K562 (cell line): ENCODE data around the gene VGLL4. TPM values are rescaled to one million over a fixed set of nuclear protein-coding genes. Genes with fewer than 3 reads are reported as not detected.
A peak's percentile ranks its signal among the peaks of the same experiment; 100 is the strongest.

Experiments
- ATAC-seq: fragments of 200-7000 bp; cut with Tn5 transposase; 3 replicates; pipeline ENCODE4 v1.9.1; 2020; ENCODE audit warnings: moderate library complexity
- BruUV-seq: library from RNA; stranded (reverse); fragments of 400-500 nt; replicated peaks from 2 replicates; lab custom pipeline; 2021; lab: Mats Ljungman, UMichigan
- CTCF ChIA-PET: fragments of 300-600 bp; formaldehyde crosslinking; extraction: SDS; loops from one replicate; lab custom pipeline; 2021; ENCODE audit warnings: low intra/inter-chr PET ratio; lab: Yijun Ruan, JAX
- POLR2A ChIA-PET: fragments of 300-600, 350-650 bp; sonication (Branson Sonifier 250); formaldehyde crosslinking; extraction: SDS; loops from one replicate; lab custom pipeline; 2021; ENCODE audit warnings: antibody characterized with exemption, inconsistent platforms; lab: Yijun Ruan, JAX
- DNase-seq, 4 experiments: peaks; one replicate each; pipeline versions ENCODE4 v3.0.0 to v3.0.0-alpha.2; 2011 to 2018; ENCODE audit warnings: low spot score in 3 of 4, mixed read lengths in 3 of 4; ENCODE audit errors: extremely low read depth in 1 of 4
- FAIRE-seq: peaks from 2 replicates; lab custom pipeline; 2011; peaks lifted over from hg19 to GRCh38; lab: Jason Lieb, UNC
- H2AFZ ChIP-seq: 2 replicates; pipeline ENCODE4 v1.6.0; 2011; ENCODE audit warnings: low read depth, low read length, control low read depth, inconsistent platforms
- H3K27ac ChIP-seq: fragments of 200-600 bp; 3 replicates; pipeline ENCODE4 v1.8.0; 2011; ENCODE audit warnings: low read depth, mild to moderate bottlenecking, control low read depth, inconsistent platforms, low read length, moderate library complexity, mixed read lengths; ENCODE audit errors: extremely low read depth
- H3K27me3 ChIP-seq, 2 experiments: fragments of 300-600 bp in 1 of 2; 2 replicates in 1 of 2; 3 replicates in 1 of 2; pipeline versions ENCODE4 v1.6.0 to v1.8.0; 2011; ENCODE audit warnings: inconsistent platforms in 2 of 2, low read length in 2 of 2, mild to moderate bottlenecking in 1 of 2, mixed read lengths in 1 of 2, moderate library complexity in 1 of 2; ENCODE audit not compliant: control insufficient read depth in 2 of 2, insufficient read depth in 2 of 2
- H3K36me3 ChIP-seq: fragments of 300-600 bp; 3 replicates; pipeline ENCODE4 v1.8.0; 2011; ENCODE audit warnings: mild to moderate bottlenecking, low read length, inconsistent platforms; ENCODE audit not compliant: control insufficient read depth, insufficient read depth
- H3K4me1 ChIP-seq, 2 experiments: fragments of 200-600 bp in 1 of 2; replicated peaks in 1 of 2; 2 replicates in 1 of 2; 3 replicates in 1 of 2; pipeline versions ENCODE4 v1.5.1 to v1.8.0; 2011; ENCODE audit warnings: inconsistent platforms in 2 of 2, low read length in 2 of 2, mild to moderate bottlenecking in 1 of 2, mixed read lengths in 1 of 2, moderate library complexity in 1 of 2; ENCODE audit not compliant: control insufficient read depth in 2 of 2, insufficient read depth in 2 of 2
- H3K4me2 ChIP-seq: 2 replicates; pipeline ENCODE4 v1.6.1; 2011; ENCODE audit warnings: low read length, control low read depth, inconsistent platforms, mixed read lengths; ENCODE audit not compliant: insufficient read depth
- H3K4me3 ChIP-seq: fragments of 200-600 bp; sonication (generic), shearing (Covaris generic); 2 replicates; pipeline ENCODE4 v1.5.1; 2016; ENCODE audit warnings: control low read depth, inconsistent platforms
- H3K79me2 ChIP-seq: fragments of 200-600 bp; 3 replicates; pipeline ENCODE4 v1.8.0; 2011; ENCODE audit warnings: low read length, inconsistent platforms; ENCODE audit not compliant: control insufficient read depth, insufficient read depth
- H3K9ac ChIP-seq, 2 experiments: 2 replicates each; pipeline versions ENCODE4 v1.6.0 to v1.6.1; 2011; ENCODE audit warnings: low read depth in 2 of 2, low read length in 2 of 2, control low read depth in 1 of 2, inconsistent platforms in 1 of 2, mild to moderate bottlenecking in 1 of 2, mixed read lengths in 1 of 2; ENCODE audit not compliant: insufficient read depth in 1 of 2
- H3K9me1 ChIP-seq: one replicate; pipeline ENCODE4 v1.6.0; 2011; ENCODE audit warnings: inconsistent platforms, mild to moderate bottlenecking, low read length, moderate library complexity; ENCODE audit not compliant: control insufficient read depth, insufficient read depth
- H3K9me3 ChIP-seq: replicated peaks from 2 replicates; pipeline ENCODE4 v1.5.1; 2011; ENCODE audit warnings: low read depth, low read length, inconsistent platforms; ENCODE audit not compliant: control insufficient read depth, insufficient read depth
- H4K20me1 ChIP-seq: replicated peaks from 2 replicates; pipeline ENCODE4 v1.6.1; 2011; ENCODE audit warnings: low read length, inconsistent platforms, mixed read lengths; ENCODE audit not compliant: control insufficient read depth, insufficient read depth
- ATF1 ChIP-seq, 2 experiments: fragments of 450-650 bp in 1 of 2; IDR thresholded peaks; 2 replicates each; pipeline ENCODE4 v1.6.1; 2016; ENCODE audit warnings: missing compliant biosample characterization in 1 of 2, missing genetic modification characterization in 1 of 2
- CBX2 ChIP-seq: fragments of 200-600 bp; sonication (generic); IDR thresholded peaks from one replicate; pipeline ENCODE4 v1.6.1; 2012; ENCODE audit warnings: mild to moderate bottlenecking, low read length, inconsistent platforms; ENCODE audit not compliant: insufficient read depth, poor library complexity, severe bottlenecking
- CREB1 ChIP-seq, 2 experiments: sonication (generic) in 1 of 2; formaldehyde crosslinking in 1 of 2; IDR thresholded peaks; 2 replicates each; pipeline versions ENCODE4 v1.6.1 to v1.8.0; 2012 to 2022; ENCODE audit warnings: inconsistent platforms in 1 of 2, mild to moderate bottlenecking in 1 of 2, missing genetic modification reagents in 1 of 2, moderate library complexity in 1 of 2
- ESRRA ChIP-seq: fragments of 450-650 bp; IDR thresholded peaks from 2 replicates; pipeline ENCODE4 v1.6.1; 2014; ENCODE audit warnings: low read depth, mild to moderate bottlenecking, moderate library complexity, borderline replicate concordance
- EWSR1 ChIP-seq: fragments of 450-650 bp; IDR thresholded peaks from 2 replicates; pipeline ENCODE4 v1.6.1; 2018; ENCODE audit warnings: borderline replicate concordance, mild to moderate bottlenecking, low read depth, moderate library complexity; ENCODE audit not compliant: partially characterized antibody
- GTF2A2 ChIP-seq: IDR thresholded peaks from 2 replicates; pipeline ENCODE4 v1.6.1; 2016; ENCODE audit warnings: mild to moderate bottlenecking, missing genetic modification characterization, missing compliant biosample characterization
- HEY1 ChIP-seq: fragments of 250-450 bp; sonication (Bioruptor Pico); IDR thresholded peaks from 2 replicates; pipeline ENCODE4 v1.5.0; 2020; ENCODE audit warnings: mild to moderate bottlenecking, moderate library complexity, borderline replicate concordance
- PBX2 ChIP-seq, 2 experiments: IDR thresholded peaks in 1 of 2; conservative IDR thresholded peaks in 1 of 2; 2 replicates each; pipeline ENCODE4 v1.6.1; 2016; ENCODE audit warnings: low read depth in 2 of 2, mild to moderate bottlenecking in 1 of 2, missing compliant biosample characterization in 1 of 2, missing genetic modification characterization in 1 of 2, moderate library complexity in 1 of 2
- PML ChIP-seq: IDR thresholded peaks from 2 replicates; pipeline ENCODE4 v1.6.1; 2012; ENCODE audit warnings: low read length, inconsistent platforms
- POLR2G ChIP-seq: fragments of 200-400 bp; formaldehyde crosslinking; IDR thresholded peaks from 2 replicates; pipeline ENCODE4 v1.6.1; 2017; ENCODE audit warnings: low read depth, mild to moderate bottlenecking, antibody characterized with exemption, low read length, moderate library complexity
- RBM22 ChIP-seq: fragments of 200-400 bp; formaldehyde crosslinking; IDR thresholded peaks from 2 replicates; pipeline ENCODE4 v1.6.1; 2018; ENCODE audit warnings: low read length, low read depth; ENCODE audit not compliant: poor library complexity, severe bottlenecking
- STAT5B ChIP-seq: fragments of 250-450 bp; sonication (Bioruptor Pico); IDR thresholded peaks from 2 replicates; pipeline ENCODE4 v1.8.0; 2021; ENCODE audit warnings: mild to moderate bottlenecking, inconsistent platforms
- ZBTB17 ChIP-seq: fragments of 450-650 bp; formaldehyde crosslinking; IDR thresholded peaks from 2 replicates; pipeline ENCODE4 v1.4.0; 2020; ENCODE audit warnings: mild to moderate bottlenecking
- ZNF282 ChIP-seq: sonication (generic); formaldehyde crosslinking; IDR thresholded peaks from 2 replicates; pipeline ENCODE4 v1.8.1; 2023; ENCODE audit warnings: missing genetic modification reagents
- WGBS: fragments of 100-300 bp; shearing (Covaris generic); methylation state at CpG from one replicate; pipeline ENCODE4 v1.1.6; 2016; ENCODE audit warnings: low coverage, mixed read lengths; ENCODE audit not compliant: insufficient coverage; ENCODE audit errors: missing lambda C conversion rate; 5-methylcytosine and 5-hydroxymethylcytosine counted together
- in situ Hi-C: fragments of 300-500 bp; cut with MboI; formaldehyde crosslinking; loops from 4 replicates; pipeline ENCODE4 v1.15.0; 2018; ENCODE audit warnings: inconsistent platforms, mixed read lengths
- intact Hi-C: fragments of 100-400 bp; cut with micrococcal nuclease; formaldehyde crosslinking; loops from 2 replicates; pipeline ENCODE4 v1.14.2; 2022
- polyA plus RNA-seq, 8 experiments: library from polyadenylated mRNA; depleted of rRNA in 4 of 8; stranded (reverse) in 5 of 8; unstranded in 3 of 8; fragments of >200 nt; fragmentation: Nextera tagmentation in 2 of 8; fragmentation: Illumina TruSeq in 1 of 8; extraction: Ambion mirVana in 2 of 8; extraction: Trizol in 1 of 8; gene quantifications; 2 replicates each; pipeline versions ENCODE4 v1.2.1 to v1.2.3, GENCODE V29; 2011 to 2014; ENCODE audit warnings: inconsistent platforms in 1 of 8, missing spikeins in 1 of 8
- total RNA-seq, 7 experiments: library from RNA; depleted of rRNA in 6 of 7; stranded (reverse); fragments of >200 nt in 6 of 7; fragmentation: Illumina TruSeq in 2 of 7; extraction: Trizol in 2 of 7; gene quantifications; 2 replicates each; pipeline versions ENCODE4 v1.2.1 to v1.2.3, GENCODE V29; 2011 to 2021; ENCODE audit warnings: low replicate concordance in 1 of 7
- TF ChIP-seq, protein P1 (sequence below): sonication (generic); formaldehyde crosslinking; IDR thresholded peaks from 2 replicates; pipeline ENCODE4 v1.8.1; 2023; ENCODE audit warnings: mild to moderate bottlenecking, missing genetic modification reagents

VGLL4 gene
- total and polyA plus RNA-seq, 9 of the 15 experiments (the other 6 are each of a cell fraction or from before 2014, with no cell fraction given) = 0.27 to 10.9 (median 8.6) TPM

DNA sequence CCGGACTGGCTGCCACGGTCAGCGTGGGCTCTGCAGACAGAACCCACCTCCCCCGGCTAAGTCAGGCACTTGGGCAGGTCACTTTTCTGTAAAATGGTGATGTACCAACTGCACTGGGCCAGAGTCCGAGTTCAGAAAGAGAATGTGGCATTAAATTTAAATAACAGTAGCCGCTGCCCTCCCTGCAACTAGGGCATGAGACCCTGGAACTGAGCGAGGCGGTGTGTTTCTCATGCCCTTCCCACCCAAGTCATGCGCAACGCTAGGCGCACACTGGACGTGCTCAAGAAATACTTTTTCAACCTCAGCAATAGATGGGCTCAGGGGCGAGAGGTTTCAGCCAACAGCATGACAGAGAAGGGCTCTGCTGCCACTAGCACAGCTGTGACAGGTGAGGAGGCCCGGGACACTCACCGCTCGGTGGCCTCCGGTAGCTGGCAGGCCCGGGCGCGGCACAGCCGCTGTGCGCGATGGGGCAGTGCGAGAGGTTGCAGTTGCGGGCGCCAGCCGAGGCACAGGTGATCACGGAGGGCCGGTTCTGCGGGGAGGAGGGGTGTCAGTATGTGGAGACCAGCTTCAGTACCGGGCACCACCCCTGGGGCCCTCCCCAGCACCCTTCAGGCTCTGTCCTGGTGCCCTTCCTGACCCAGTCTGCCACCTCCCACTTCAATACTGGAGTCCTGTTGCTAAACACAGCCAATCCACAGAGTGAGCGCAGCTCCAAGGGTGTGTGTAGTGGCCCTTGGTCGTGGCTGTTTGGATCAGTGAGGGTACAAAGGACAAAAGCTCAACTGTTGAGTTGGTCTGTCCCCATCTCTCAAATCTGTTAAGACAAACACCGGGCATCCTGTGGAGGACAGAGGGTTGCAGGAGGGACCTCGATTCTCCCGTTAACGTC is 84.5 kb downstream of the VGLL4 start:
- Histone ChIP-seq H3K9me1 (no peaks in the 10 kb centered on the region), H3K9ac (no peak overlapping the region), H3K79me2 (no peaks in the 10 kb centered on the region), H3K36me3 (peaks cover 3% of the 10 kb centered on the region; the same call in 1 of the 3 replicates), H3K4me1 (peaks cover 0 to 18% of the 10 kb centered on the region in 2 experiments; a peak in 1 of 5 replicates), H4K20me1 (peaks cover 3% of the 10 kb centered on the region), H3K9me3 (no peaks in the 10 kb centered on the region), H3K4me3 (no peak overlapping the region), H3K27ac (no peak overlapping the region), H3K27me3 (no peaks in the 10 kb centered on the region), H2AFZ (no peak overlapping the region), H3K4me2 (no peak overlapping the region)
- 81% methylated on average over 37 of the region's 37 CpGs for WGBS
- TF ChIP-seq POLR2G (0 out of 2 replicates have a peak, but pooled peaks have one; percentile 36), ESRRA (no peak), CREB1 (IDR thresholded peaks at IDR 0.05) (no peak), CREB1 (CRISPR knock-in tag; IDR thresholded peaks at IDR 0.05) (no peak), HEY1 (CRISPR knock-in tag) (no peak), STAT5B (CRISPR knock-in tag) (no peak), ATF1 (CRISPR knock-in tag; IDR thresholded peaks at IDR 0.05) (no peak), ATF1 (tag; IDR thresholded peaks at IDR 0.05) (no peak), ZNF282 (CRISPR knock-in tag) (no peak), GTF2A2 (tag) (no peak), ZBTB17 (no peak), PML (no peak), EWSR1 (no peak), CBX2 (no peak), PBX2 (CRISPR knock-in tag; IDR thresholded peaks at IDR 0.05; ENCODE audit: low read depth) (no peak), PBX2 (tag; conservative IDR thresholded peaks at IDR 0.05; ENCODE audit: low read depth) (no peak), RBM22 (peak; percentile 79)
- TF ChIP-seq, protein P1, sequence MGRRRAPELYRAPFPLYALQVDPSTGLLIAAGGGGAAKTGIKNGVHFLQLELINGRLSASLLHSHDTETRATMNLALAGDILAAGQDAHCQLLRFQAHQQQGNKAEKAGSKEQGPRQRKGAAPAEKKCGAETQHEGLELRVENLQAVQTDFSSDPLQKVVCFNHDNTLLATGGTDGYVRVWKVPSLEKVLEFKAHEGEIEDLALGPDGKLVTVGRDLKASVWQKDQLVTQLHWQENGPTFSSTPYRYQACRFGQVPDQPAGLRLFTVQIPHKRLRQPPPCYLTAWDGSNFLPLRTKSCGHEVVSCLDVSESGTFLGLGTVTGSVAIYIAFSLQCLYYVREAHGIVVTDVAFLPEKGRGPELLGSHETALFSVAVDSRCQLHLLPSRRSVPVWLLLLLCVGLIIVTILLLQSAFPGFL = no peak
- FAIRE-seq (no peak), ATAC-seq (no peak; the same call in 2 of the 3 replicates), DNase-seq (no peak)
- intact Hi-C loops (no loop called here), in situ Hi-C loops (no loop called here)
- POLR2A ChIA-PET = interaction anchor here (0.8 to 1.2 kb wide), 2 partner anchors 9 to 17 kb away, joined by 3 to 5 read pairs; no protein-coding TSS in a partner anchor
- CTCF ChIA-PET = no interaction called here
- BruUV-seq = no TSS peak
